ENCODE measurements around the gene RPS14.

RPS14 gene

DNA sequence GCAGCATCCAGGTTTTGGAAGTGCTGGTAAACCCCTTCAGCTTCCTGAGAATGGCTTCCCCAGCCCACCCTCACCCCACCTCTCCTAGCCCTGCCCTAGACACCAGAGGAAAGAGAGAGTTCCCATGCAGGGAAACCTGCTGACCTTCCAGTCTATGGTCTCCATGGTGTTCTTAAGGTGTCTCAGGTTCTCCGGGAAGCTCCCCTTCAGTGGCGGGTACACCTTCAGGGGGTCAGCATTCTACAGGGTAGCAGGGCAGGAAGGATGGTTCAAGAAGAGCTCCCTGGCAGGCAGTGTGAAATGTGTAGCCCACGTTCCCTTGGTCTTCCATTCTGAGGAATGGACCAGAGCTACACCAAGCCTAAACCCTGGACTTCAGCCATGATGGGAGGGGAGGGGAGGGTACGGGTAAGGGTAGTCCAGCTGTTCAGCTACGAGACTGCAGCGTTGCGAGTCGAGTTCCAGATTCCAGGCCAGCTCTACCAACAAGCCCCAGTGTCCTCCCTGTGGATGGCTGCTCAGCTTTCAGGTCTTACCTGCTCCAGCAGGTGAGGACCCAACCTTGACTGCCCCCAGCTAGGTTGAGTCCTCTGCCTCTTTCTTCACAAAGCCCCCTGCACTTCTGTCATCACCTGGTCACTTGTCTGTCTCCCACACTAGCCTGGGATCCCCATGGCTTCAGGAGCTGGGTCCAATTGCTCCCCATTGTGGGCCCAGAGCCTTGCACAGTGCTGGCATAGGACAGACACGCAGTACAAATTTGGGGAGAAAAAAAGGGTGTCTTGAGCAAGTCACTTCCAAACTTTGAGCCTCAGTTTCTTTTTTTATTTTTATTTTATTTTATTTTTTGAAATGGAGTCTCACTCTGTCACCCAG, 44.4 kb downstream of the RPS14 start:
- no peak for TF ChIP-seq CTCF (IDR thresholded peaks at IDR 0.05; ENCODE audit: extremely low read depth, insufficient read depth, missing control alignments)
- no peak for DNase-seq (ENCODE audit: low spot score)
- in situ Hi-C loops (cut with MboI; ENCODE audit: low pct_unique_long_range_greater_than_20kb, low sequenced_read_pairs, unreplicated experiment) = no loop called here

- in situ Hi-C loops (cut with MboI; ENCODE audit: low pct_unique_long_range_greater_than_20kb, low sequenced_read_pairs, unreplicated experiment) = no loop called here
- no peak for DNase-seq (ENCODE audit: low spot score)
- no peak for TF ChIP-seq CTCF (IDR thresholded peaks at IDR 0.05; ENCODE audit: extremely low read depth, insufficient read depth, missing control alignments)
Measured at GRCh38 chr5:150404535-150404934, 45.0 kb downstream of the RPS14 start.

DNA sequence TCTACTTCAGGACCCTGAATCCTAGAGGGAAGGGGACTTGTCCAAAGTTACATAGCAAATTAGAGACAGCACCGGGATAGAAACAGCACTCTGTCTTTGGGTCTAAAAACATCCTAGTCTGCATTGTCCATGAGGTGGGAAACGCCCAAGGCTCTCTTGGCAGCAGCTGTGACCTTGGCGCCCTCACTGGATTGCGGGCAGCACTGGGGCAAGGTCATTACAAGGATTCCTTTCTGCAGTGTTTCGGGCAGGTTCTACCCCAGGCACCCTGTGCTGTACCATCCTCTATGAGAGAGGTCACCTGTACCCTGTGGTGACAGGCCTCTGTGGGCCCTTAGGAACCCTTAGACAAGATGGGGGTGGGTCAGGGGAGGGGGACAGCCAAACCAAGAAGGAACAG, 45.4 kb downstream of the RPS14 start:
- DNase-seq (ENCODE audit: low spot score) = no peak
- in situ Hi-C loops (cut with MboI; ENCODE audit: low pct_unique_long_range_greater_than_20kb, low sequenced_read_pairs, unreplicated experiment) = no loop called here
- TF ChIP-seq CTCF (IDR thresholded peaks at IDR 0.05; ENCODE audit: extremely low read depth, insufficient read depth, missing control alignments) = no peak

GRCh38 chr5:150402901-150403342, 46.6 kb downstream of the RPS14 start:
- TF ChIP-seq CTCF (IDR thresholded peaks at IDR 0.05; ENCODE audit: extremely low read depth, insufficient read depth, missing control alignments) = no peak

GRCh38 chr5:150402229-150402773, 47.2 kb downstream of the RPS14 start:
- no peak for DNase-seq (ENCODE audit: low spot score)
- in situ Hi-C loops (cut with MboI; ENCODE audit: low pct_unique_long_range_greater_than_20kb, low sequenced_read_pairs, unreplicated experiment) = no loop called here
- TF ChIP-seq CTCF (IDR thresholded peaks at IDR 0.05; ENCODE audit: extremely low read depth, insufficient read depth, missing control alignments) = no peak

More at GRCh38 chr5:150402901-150403342, 46.6 kb downstream of the RPS14 start:
- DNase-seq (ENCODE audit: low spot score) = no peak
- in situ Hi-C loops (cut with MboI; ENCODE audit: low pct_unique_long_range_greater_than_20kb, low sequenced_read_pairs, unreplicated experiment) = no loop called here

DNA sequence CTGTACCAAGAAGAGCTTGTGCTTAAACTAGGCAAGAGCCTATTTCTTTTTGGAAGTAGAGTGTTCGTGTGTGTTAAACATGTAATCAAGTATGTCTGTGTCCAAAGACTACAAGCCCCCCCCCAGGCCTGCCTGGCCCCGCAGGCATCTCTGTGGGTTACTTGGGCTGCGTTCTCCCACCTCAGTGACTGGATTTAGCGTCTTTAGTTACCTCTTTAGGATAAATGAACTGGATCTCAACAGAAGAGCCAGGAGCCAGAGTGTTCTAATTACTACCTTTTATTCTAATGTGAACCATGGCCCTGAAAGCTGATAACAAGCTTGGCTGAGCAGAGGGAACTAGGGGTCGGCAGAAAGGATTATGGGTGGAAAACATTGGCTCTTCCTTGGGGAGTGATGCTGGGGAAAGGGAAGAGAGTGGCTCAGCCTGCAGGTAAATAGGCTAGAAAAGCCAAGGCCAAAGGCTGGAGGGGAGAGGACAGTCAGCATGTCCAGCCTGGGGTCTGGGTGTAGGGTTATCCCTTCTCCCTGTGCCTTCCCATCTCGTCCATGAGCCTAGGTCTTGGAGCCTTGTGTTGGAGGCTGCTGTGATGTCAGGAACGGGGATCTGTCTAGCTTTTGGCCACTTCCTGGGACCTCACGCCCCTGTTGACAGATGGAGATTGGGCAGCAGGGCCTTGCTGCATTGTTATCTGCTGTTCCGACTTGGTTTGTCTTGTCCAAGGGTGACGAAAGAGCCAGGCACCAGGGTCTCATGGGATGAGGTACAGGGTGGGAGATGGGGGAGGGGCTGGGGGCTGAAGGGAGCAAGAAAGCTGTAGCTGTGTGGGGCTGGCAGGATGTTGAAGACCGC, 47.9 kb downstream of the RPS14 start:
- TF ChIP-seq CTCF (IDR thresholded peaks at IDR 0.05; ENCODE audit: extremely low read depth, insufficient read depth, missing control alignments) = no peak
- no peak for DNase-seq (ENCODE audit: low spot score)
- in situ Hi-C loops (cut with MboI; ENCODE audit: low pct_unique_long_range_greater_than_20kb, low sequenced_read_pairs, unreplicated experiment) = no loop called here

All from GM13977 (cell line).